ENCODE results near the gene MET. TPM values are rescaled to one million over a fixed set of nuclear protein-coding genes. Genes with fewer than 3 reads are reported as not detected.

MET gene
- polyA plus RNA-seq, 1 donor from 2014 or later: not detected

- no peak overlapping the region for H3K4me2 ChIP-seq (ENCODE audit: low read length)
These were observed 39.6 kb upstream of the MET start for GRCh38 chr7:116632384-116632783.

More at GRCh38 chr7:116632384-116632783, 39.6 kb upstream of the MET start:
- Histone ChIP-seq H3K36me3 (ENCODE audit: insufficient read depth, low read length) (no peaks in the 10 kb centered on the region), H3K9me3 (ENCODE audit: low read length) (no peaks in the 10 kb centered on the region), H3K9me2 (ENCODE audit: insufficient read depth, low read length) (no peaks in the 10 kb centered on the region), H3K27me3 (ENCODE audit: insufficient read depth, low read depth, low read length) (no peaks in the 10 kb centered on the region), H2AFZ (ENCODE audit: low read depth, low read length) (no peak overlapping the region), H3K4me3 (ENCODE audit: low read length) (no peak overlapping the region), H3K79me2 (replicated peaks; ENCODE audit: insufficient read depth, low read length) (no peaks in the 10 kb centered on the region), H3F3A (ENCODE audit: insufficient read depth, low read length, poor library complexity, severe bottlenecking) (no peaks in the 10 kb centered on the region), H4K20me1 (ENCODE audit: insufficient read depth) (no peaks in the 10 kb centered on the region), H3K27ac (ENCODE audit: low read length) (no peak overlapping the region), H3K9ac (ENCODE audit: low read length) (no peak overlapping the region)
- no peak for TF ChIP-seq REST (IDR thresholded peaks at IDR 0.05; ENCODE audit: borderline replicate concordance)
- TF ChIP-seq POLR2AphosphoS5 (IDR thresholded peaks at IDR 0.05): no peak
- no peak for TF ChIP-seq EZH2 (IDR thresholded peaks at IDR 0.05; ENCODE audit: borderline replicate concordance, insufficient read depth, low read length, poor library complexity, severe bottlenecking)
- TF ChIP-seq MXI1 (conservative IDR thresholded peaks at IDR 0.05; ENCODE audit: poor library complexity, severe bottlenecking): no peak
- no peak for TF ChIP-seq TAF1 (IDR thresholded peaks at IDR 0.05; ENCODE audit: low read depth)
- TF ChIP-seq RAD21 (conservative IDR thresholded peaks at IDR 0.05): no peak
- no peak for TF ChIP-seq EP300 (conservative IDR thresholded peaks at IDR 0.05; ENCODE audit: poor library complexity, severe bottlenecking)
- TF ChIP-seq SMC3 (conservative IDR thresholded peaks at IDR 0.05; ENCODE audit: poor library complexity): no peak
- no peak for TF ChIP-seq CTCF (IDR thresholded peaks at IDR 0.05; ENCODE audit: poor library complexity, severe bottlenecking)
